Endothelial cell of umbilical vein (primary cell): ENCODE measurements around the gene C17orf100. TPM values are rescaled to one million over a fixed set of nuclear protein-coding genes. Genes with fewer than 3 reads are reported as not detected.

Source experiments
- BruUV-seq: library from RNA; stranded (reverse); fragments of 400-500 nt; replicated peaks from 2 replicates; lab custom pipeline; 2021; lab: Mats Ljungman, UMichigan
- CTCF ChIA-PET: fragments of 300-600, 350-600 bp; sonication (Branson Sonifier 250); formaldehyde crosslinking; loops from one replicate; lab custom pipeline; 2021; ENCODE audit warnings: antibody characterized with exemption, inconsistent platforms; lab: Charles Lee
- POLR2A ChIA-PET: fragments of 300-600, 350-600 bp; sonication (Branson Sonifier 250); formaldehyde crosslinking; loops from one replicate; lab custom pipeline; 2021; ENCODE audit warnings: antibody characterized with exemption, inconsistent platforms; lab: Charles Lee
- DNase-seq: peaks from one replicate; pipeline ENCODE4 v3.0.0-alpha.2; 2011; ENCODE audit warnings: low read depth, low spot score
- FAIRE-seq: peaks from 2 replicates; lab custom pipeline; 2011; peaks lifted over from hg19 to GRCh38; lab: Jason Lieb, UNC
- H2AFZ ChIP-seq: 2 replicates; pipeline ENCODE4 v1.6.0; 2012; ENCODE audit warnings: low read depth, low read length, control low read depth, inconsistent platforms
- H3K27ac ChIP-seq: 2 replicates; pipeline ENCODE4 v1.5.1; 2011; ENCODE audit warnings: low read depth, mild to moderate bottlenecking, control low read depth, low read length, moderate library complexity; ENCODE audit not compliant: insufficient read depth
- H3K27me3 ChIP-seq, 2 experiments: 2 replicates each; pipeline versions ENCODE4 v1.6.0 to v1.6.1; 2011; ENCODE audit warnings: low read length in 2 of 2, mixed read lengths in 1 of 2; ENCODE audit not compliant: control insufficient read depth in 2 of 2, insufficient read depth in 2 of 2
- H3K36me3 ChIP-seq, 2 experiments: 2 replicates in 1 of 2; 3 replicates in 1 of 2; pipeline ENCODE4 v1.5.1; 2011; ENCODE audit warnings: low read length in 2 of 2, mild to moderate bottlenecking in 1 of 2, moderate library complexity in 1 of 2; ENCODE audit not compliant: control insufficient read depth in 2 of 2, insufficient read depth in 2 of 2; ENCODE audit errors: extremely low read depth in 1 of 2
- H3K4me1 ChIP-seq: 3 replicates; pipeline ENCODE4 v1.5.1; 2011; ENCODE audit warnings: mild to moderate bottlenecking, low read length; ENCODE audit not compliant: control insufficient read depth, insufficient read depth; ENCODE audit errors: extremely low read depth
- H3K4me2 ChIP-seq: 2 replicates; pipeline ENCODE4 v1.6.1; 2011; ENCODE audit warnings: low read length, control low read depth, mixed read lengths; ENCODE audit not compliant: insufficient read depth
- H3K4me3 ChIP-seq, 3 experiments: fragments of 200-600 bp in 1 of 3; sonication (generic), shearing (Covaris generic) in 1 of 3; replicated peaks in 1 of 3; 2 replicates each; pipeline ENCODE4 v1.5.1; 2011 to 2016; ENCODE audit warnings: control low read depth in 3 of 3, low read length in 3 of 3, mild to moderate bottlenecking in 2 of 3, inconsistent platforms in 1 of 3, low read depth in 1 of 3, moderate library complexity in 1 of 3; ENCODE audit not compliant: insufficient read depth in 1 of 3
- H3K79me2 ChIP-seq: 2 replicates; pipeline ENCODE4 v1.6.0; 2012; ENCODE audit warnings: low read length, inconsistent platforms; ENCODE audit not compliant: control insufficient read depth, insufficient read depth
- H3K9ac ChIP-seq: replicated peaks from 2 replicates; pipeline ENCODE3; 2011; ENCODE audit warnings: low read length, control low read depth; ENCODE audit not compliant: insufficient read depth; ENCODE audit errors: extremely low read depth
- H3K9me1 ChIP-seq: replicated peaks from 3 replicates; pipeline ENCODE4 v1.6.0; 2011; ENCODE audit warnings: mild to moderate bottlenecking, low read length; ENCODE audit not compliant: control insufficient read depth, insufficient read depth; ENCODE audit errors: extremely low read depth
- H3K9me3 ChIP-seq: replicated peaks from 2 replicates; pipeline ENCODE4 v1.5.1; 2012; ENCODE audit warnings: low read length, inconsistent platforms; ENCODE audit not compliant: control insufficient read depth, insufficient read depth
- H4K20me1 ChIP-seq: replicated peaks from 2 replicates; pipeline ENCODE3; 2011; ENCODE audit warnings: mild to moderate bottlenecking, low read length; ENCODE audit not compliant: control insufficient read depth, insufficient read depth; ENCODE audit errors: extremely low read depth
- EZH2 ChIP-seq: IDR thresholded peaks from 2 replicates; pipeline ENCODE4 v1.6.1; 2012; ENCODE audit warnings: borderline replicate concordance, low read depth, mild to moderate bottlenecking, moderate library complexity, low read length, inconsistent platforms; ENCODE audit not compliant: severe bottlenecking
- FOS ChIP-seq: IDR thresholded peaks from 2 replicates; pipeline ENCODE4 v1.6.1; 2011; ENCODE audit warnings: mild to moderate bottlenecking, low read length, moderate library complexity, borderline replicate concordance; ENCODE audit not compliant: insufficient read depth
- GATA2 ChIP-seq: IDR thresholded peaks from 2 replicates; pipeline ENCODE4 v1.7.0; 2011; ENCODE audit warnings: low read depth, mild to moderate bottlenecking, moderate library complexity, mixed read lengths, low read length; ENCODE audit not compliant: insufficient read length, insufficient read depth
- JUN ChIP-seq: IDR thresholded peaks from 2 replicates; pipeline ENCODE4 v1.6.1; 2011; ENCODE audit warnings: borderline replicate concordance, low read depth; ENCODE audit not compliant: insufficient read length, insufficient read depth
- MYC ChIP-seq: IDR thresholded peaks from one replicate; pipeline ENCODE4 v1.6.1; 2011; ENCODE audit warnings: mild to moderate bottlenecking, low read depth, low read length
- POLR2A ChIP-seq: IDR thresholded peaks from 2 replicates; pipeline ENCODE4 v1.6.1; 2012; ENCODE audit warnings: low read depth, mild to moderate bottlenecking, control low read depth, low read length
- POLR2AphosphoS5 ChIP-seq: IDR thresholded peaks from 2 replicates; pipeline ENCODE4 v1.6.1; 2012; ENCODE audit warnings: low read depth, mild to moderate bottlenecking, control low read depth, low read length, moderate library complexity; ENCODE audit not compliant: insufficient read depth
- dilution Hi-C: fragments of 300-500 bp; cut with MboI; formaldehyde crosslinking; loops from one replicate; pipeline ENCODE4 v1.15.0; 2019; ENCODE audit warnings: low sequenced_read_pairs; ENCODE audit not compliant: extremely low pct_ligation_motif_present
- intact Hi-C: fragments of 100-400 bp; cut with micrococcal nuclease; formaldehyde crosslinking; loops from one replicate; pipeline ENCODE4 v1.10.0; 2022
- polyA plus RNA-seq, 4 experiments: library from polyadenylated mRNA; depleted of rRNA in 3 of 4; stranded (reverse) in 3 of 4; unstranded in 1 of 4; fragments of >200 nt; gene quantifications; 2 replicates each; pipeline versions ENCODE4 v1.2.1 to v1.2.3, GENCODE V29; 2011 to 2012; ENCODE audit warnings: missing spikeins in 1 of 4
- total RNA-seq: library from RNA; stranded (reverse); gene quantifications from 2 replicates; pipeline ENCODE4 v1.2.3, GENCODE V29; 2021
- TF ChIP-seq, protein P1 (sequence below), 2 donors: IDR thresholded peaks; 1 replicate in 1 of 2; 2 replicates in 1 of 2; pipeline ENCODE4 v1.5.1; 2011; ENCODE audit warnings: low read length in 2 of 2, mild to moderate bottlenecking in 2 of 2, moderate library complexity in 2 of 2, control low read depth in 1 of 2, inconsistent platforms in 1 of 2, low read depth in 1 of 2; ENCODE audit not compliant: insufficient read depth in 1 of 2; ENCODE audit errors: extremely low read depth in 1 of 2
- TF ChIP-seq, protein P2 (sequence below): IDR thresholded peaks from 2 replicates; pipeline ENCODE4 v1.6.1; 2011; ENCODE audit not compliant: insufficient read depth, insufficient read length

C17orf100 gene
- total and polyA plus RNA-seq, 2 donors (not counting 3 experiments of a cell fraction or from before 2014, with no cell fraction given), result 0.99 to 1.4 TPM

DNA sequence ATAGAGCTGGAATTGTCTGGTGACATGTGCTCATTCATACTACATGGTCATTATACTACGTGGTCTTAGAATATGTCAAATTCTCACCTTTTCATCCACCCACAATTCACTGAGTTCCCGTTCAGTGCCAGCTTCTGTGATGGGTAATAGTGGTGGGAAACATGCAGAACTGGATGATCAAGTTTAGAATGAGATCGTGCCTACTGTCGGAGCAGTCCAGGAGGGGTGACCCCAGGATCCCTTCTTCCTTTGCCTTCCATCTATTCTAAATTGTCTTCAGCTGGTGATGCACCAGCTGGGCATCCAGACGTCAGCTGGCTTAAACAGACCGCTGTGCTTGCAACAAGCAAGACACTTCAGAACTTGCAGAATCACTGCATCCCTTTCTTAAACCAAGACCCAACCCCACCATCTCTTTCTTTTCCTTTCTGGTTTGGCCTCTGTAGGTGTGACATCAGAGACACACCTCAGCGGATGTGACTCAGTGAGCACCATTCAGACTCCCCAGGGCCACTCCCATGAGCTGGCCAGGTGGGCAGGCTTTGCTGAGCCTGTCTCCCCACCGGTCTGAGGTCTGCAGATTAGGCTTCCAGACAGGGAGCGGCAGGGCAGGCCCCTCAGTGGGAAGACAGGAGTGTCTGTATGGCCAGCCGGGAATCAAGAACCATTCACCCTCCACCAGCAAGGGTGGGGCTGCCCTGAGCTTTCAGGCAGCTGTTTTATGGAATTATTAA, 18.1 kb downstream of the C17orf100 start:
- intact Hi-C loops (loop anchor here (5.0 kb wide), 1 partner anchor 33 kb away; no protein-coding TSS in a partner anchor), dilution Hi-C loops (no loop called here)
- Histone ChIP-seq H3K36me3 (no peaks in the 10 kb centered on the region), H3K9me1 (no peaks in the 10 kb centered on the region), H2AFZ (no peak overlapping the region), H3K4me2 (no peak overlapping the region), H3K4me3 (no peak overlapping the region), H3K79me2 (no peaks in the 10 kb centered on the region), H4K20me1 (no peaks in the 10 kb centered on the region), H3K27me3 (peaks cover 0 to 2% of the 10 kb centered on the region in 2 experiments), H3K9ac (no peak overlapping the region), H3K4me1 (no peaks in the 10 kb centered on the region), H3K27ac (no peak overlapping the region), H3K9me3 (no peaks in the 10 kb centered on the region)
- ChIA-PET CTCF (interaction anchor here (0.8 to 3.3 kb wide), 5 partner anchors 32 to 241 kb away, joined by 3 to 9 read pairs (median 4); no protein-coding TSS in a partner anchor), POLR2A (no interaction called here)
- TF ChIP-seq FOS (no peak), MYC (no peak), POLR2AphosphoS5 (no peak), EZH2 (no peak), JUN (no peak), GATA2 (no peak), POLR2A (no peak)
- TF ChIP-seq, protein P1, sequence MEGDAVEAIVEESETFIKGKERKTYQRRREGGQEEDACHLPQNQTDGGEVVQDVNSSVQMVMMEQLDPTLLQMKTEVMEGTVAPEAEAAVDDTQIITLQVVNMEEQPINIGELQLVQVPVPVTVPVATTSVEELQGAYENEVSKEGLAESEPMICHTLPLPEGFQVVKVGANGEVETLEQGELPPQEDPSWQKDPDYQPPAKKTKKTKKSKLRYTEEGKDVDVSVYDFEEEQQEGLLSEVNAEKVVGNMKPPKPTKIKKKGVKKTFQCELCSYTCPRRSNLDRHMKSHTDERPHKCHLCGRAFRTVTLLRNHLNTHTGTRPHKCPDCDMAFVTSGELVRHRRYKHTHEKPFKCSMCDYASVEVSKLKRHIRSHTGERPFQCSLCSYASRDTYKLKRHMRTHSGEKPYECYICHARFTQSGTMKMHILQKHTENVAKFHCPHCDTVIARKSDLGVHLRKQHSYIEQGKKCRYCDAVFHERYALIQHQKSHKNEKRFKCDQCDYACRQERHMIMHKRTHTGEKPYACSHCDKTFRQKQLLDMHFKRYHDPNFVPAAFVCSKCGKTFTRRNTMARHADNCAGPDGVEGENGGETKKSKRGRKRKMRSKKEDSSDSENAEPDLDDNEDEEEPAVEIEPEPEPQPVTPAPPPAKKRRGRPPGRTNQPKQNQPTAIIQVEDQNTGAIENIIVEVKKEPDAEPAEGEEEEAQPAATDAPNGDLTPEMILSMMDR (IDR thresholded peaks at IDR 0.05; ENCODE audit: extremely low read depth in 1 of 2, insufficient read depth in 1 of 2, low read depth in 1 of 2, low read length in 2 of 2), result no peak
- TF ChIP-seq, protein P2, sequence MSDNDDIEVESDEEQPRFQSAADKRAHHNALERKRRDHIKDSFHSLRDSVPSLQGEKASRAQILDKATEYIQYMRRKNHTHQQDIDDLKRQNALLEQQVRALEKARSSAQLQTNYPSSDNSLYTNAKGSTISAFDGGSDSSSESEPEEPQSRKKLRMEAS, result no peak
- no TSS peak for BruUV-seq
- DNase-seq, result no peak
- FAIRE-seq, result no peak
